MM.1S (cell line): Measurements from ENCODE around the gene GJA4.

Experiments used
- CTCF ChIP-seq: fragments of 300-600 bp; sonication (generic); IDR thresholded peaks from 2 replicates; pipeline ENCODE4 v1.5.1; 2016; ENCODE audit warnings: antibody characterized with exemption, low read length, mixed read lengths
- EZH2phosphoT487 ChIP-seq: fragments of 300-600 bp; sonication (generic); IDR thresholded peaks from 2 replicates; pipeline ENCODE4 v1.6.1; 2018; ENCODE audit warnings: antibody characterized with exemption, low read length

- TF ChIP-seq CTCF, result no peak
- no peak for TF ChIP-seq EZH2phosphoT487
Measured at GRCh38 chr1:34842073-34842472, 49.3 kb downstream of the GJA4 start.
